ENCODE data around the gene CNTN1.

CNTN1 gene

DNA sequence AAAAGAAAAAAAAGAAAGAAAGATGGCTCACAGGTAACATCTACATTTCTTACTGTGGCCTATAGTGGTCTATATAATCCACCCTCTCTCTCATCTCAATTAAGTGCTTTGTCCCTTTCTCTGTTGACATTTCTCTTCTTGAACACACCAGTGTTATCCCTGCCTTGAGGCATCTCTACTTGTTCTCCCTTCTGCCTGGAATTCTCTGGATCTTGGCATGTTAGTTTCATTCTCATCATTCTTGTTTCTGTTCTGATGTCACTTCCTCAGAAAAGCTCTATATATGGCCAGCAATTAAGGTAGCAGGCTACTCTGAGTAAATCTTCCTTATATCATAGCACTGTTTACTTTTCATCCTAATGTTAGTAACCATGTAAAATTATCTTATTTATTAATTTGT lies 340.1 kb downstream of the CNTN1 start:
- H3K27me3 ChIP-seq (ENCODE audit: control insufficient read depth in 1 of 2, insufficient read depth in 1 of 2, low read length in 2 of 2) = no peaks in the 10 kb centered on the region

DNA sequence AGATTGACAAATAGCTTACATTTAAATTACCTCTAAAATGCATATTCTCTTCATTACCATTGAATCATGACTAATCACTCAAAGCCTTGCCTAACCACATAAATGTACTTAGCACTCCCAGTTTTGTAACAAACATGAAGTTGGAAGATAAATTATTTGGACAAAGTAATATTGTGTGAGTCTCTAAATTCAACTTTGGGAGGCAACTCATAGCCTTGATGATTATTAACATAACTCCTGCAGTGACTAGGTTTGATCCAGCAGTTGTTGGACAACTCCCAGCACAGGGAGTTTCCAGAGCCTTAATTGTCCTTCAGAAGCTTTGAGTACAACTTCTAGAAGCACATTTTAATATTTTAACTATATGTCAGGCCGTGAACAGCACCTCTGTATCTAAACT lies 342.4 kb downstream of the CNTN1 start:
- H3K9ac ChIP-seq (ENCODE audit: low read length) = no peak overlapping the region
- H2AFZ ChIP-seq (ENCODE audit: low read depth, low read length) = no peak overlapping the region
- no peak overlapping the region for H3K4me3 ChIP-seq (ENCODE audit: insufficient read depth in 1 of 2, low read depth in 1 of 2, low read length in 2 of 2)
- no peak overlapping the region for H3K23ac ChIP-seq (ENCODE audit: low read length in 2 of 2)
- H2BK12ac ChIP-seq (ENCODE audit: low read length in 2 of 2) = no peak overlapping the region
- no peaks in the 10 kb centered on the region for H3K27me3 ChIP-seq (ENCODE audit: control insufficient read depth in 1 of 2, insufficient read depth in 1 of 2, low read length in 2 of 2)
- H4K91ac ChIP-seq (ENCODE audit: low read length) = no peak overlapping the region
- no peak overlapping the region for H3K14ac ChIP-seq (ENCODE audit: low read length in 2 of 2)
- H2BK120ac ChIP-seq (ENCODE audit: low read depth, low read length) = no peak overlapping the region
- no peak overlapping the region for H2BK5ac ChIP-seq (ENCODE audit: low read depth, low read length, poor library complexity, severe bottlenecking)
- H3K18ac ChIP-seq (ENCODE audit: low read depth in 1 of 2, low read length in 2 of 2) = no peak overlapping the region
- no peak overlapping the region for H3K27ac ChIP-seq (ENCODE audit: low read length, poor library complexity, severe bottlenecking)
- 38% methylated on average over 1 of the region's 1 CpG for WGBS
- H3K4me2 ChIP-seq (ENCODE audit: low read length, poor library complexity, severe bottlenecking) = no peak overlapping the region
- no peaks in the 10 kb centered on the region for H3K79me1 ChIP-seq (replicated peaks; ENCODE audit: low read length, poor library complexity, severe bottlenecking)
- H3K4ac ChIP-seq (ENCODE audit: low read depth in 1 of 2, low read length in 2 of 2) = no peak overlapping the region
- no peaks in the 10 kb centered on the region for H3K9me3 ChIP-seq (ENCODE audit: control insufficient read depth, low read length)
- no peaks in the 10 kb centered on the region for H3K4me1 ChIP-seq (ENCODE audit: control insufficient read depth, insufficient read depth, low read depth, low read length)
- no peak overlapping the region for H4K8ac ChIP-seq (ENCODE audit: low read length)
- no peak overlapping the region for H2BK15ac ChIP-seq (ENCODE audit: low read depth, poor library complexity, severe bottlenecking)
- peak; percentile 20 for DNase-seq
- no peak overlapping the region for H2AK5ac ChIP-seq (ENCODE audit: low read length, severe bottlenecking)
- H3K36me3 ChIP-seq (ENCODE audit: control insufficient read depth in 1 of 2, insufficient read depth in 2 of 2, low read depth in 1 of 2, low read length in 2 of 2) = no peaks in the 10 kb centered on the region

More for the DNA sequence above, 340.1 kb downstream of the CNTN1 start:
- Histone ChIP-seq H3K79me1 (replicated peaks; ENCODE audit: low read length, poor library complexity, severe bottlenecking) (no peaks in the 10 kb centered on the region), H4K91ac (ENCODE audit: low read length) (no peak overlapping the region), H3K9me3 (ENCODE audit: control insufficient read depth, low read length) (no peaks in the 10 kb centered on the region), H2AFZ (ENCODE audit: low read depth, low read length) (no peak overlapping the region), H3K36me3 (ENCODE audit: control insufficient read depth in 1 of 2, insufficient read depth in 2 of 2, low read depth in 1 of 2, low read length in 2 of 2) (no peaks in the 10 kb centered on the region), H2AK5ac (ENCODE audit: low read length, severe bottlenecking) (no peak overlapping the region), H3K4me2 (ENCODE audit: low read length, poor library complexity, severe bottlenecking) (no peak overlapping the region), H3K14ac (ENCODE audit: low read length in 2 of 2) (no peak overlapping the region), H2BK5ac (ENCODE audit: low read depth, low read length, poor library complexity, severe bottlenecking) (no peak overlapping the region), H3K9ac (ENCODE audit: low read length) (no peak overlapping the region), H3K18ac (ENCODE audit: low read depth in 1 of 2, low read length in 2 of 2) (no peak overlapping the region), H2BK15ac (ENCODE audit: low read depth, poor library complexity, severe bottlenecking) (no peak overlapping the region), H3K4me1 (ENCODE audit: control insufficient read depth, insufficient read depth, low read depth, low read length) (no peaks in the 10 kb centered on the region), H3K23ac (ENCODE audit: low read length in 2 of 2) (no peak overlapping the region), H2BK120ac (ENCODE audit: low read depth, low read length) (no peak overlapping the region), H3K4ac (ENCODE audit: low read depth in 1 of 2, low read length in 2 of 2) (no peak overlapping the region), H2BK12ac (ENCODE audit: low read length in 2 of 2) (no peak overlapping the region), H3K4me3 (ENCODE audit: insufficient read depth in 1 of 2, low read depth in 1 of 2, low read length in 2 of 2) (no peak overlapping the region), H3K27ac (ENCODE audit: low read length, poor library complexity, severe bottlenecking) (no peak overlapping the region), H4K8ac (ENCODE audit: low read length) (no peak overlapping the region)
- DNase-seq = no peak

DNA sequence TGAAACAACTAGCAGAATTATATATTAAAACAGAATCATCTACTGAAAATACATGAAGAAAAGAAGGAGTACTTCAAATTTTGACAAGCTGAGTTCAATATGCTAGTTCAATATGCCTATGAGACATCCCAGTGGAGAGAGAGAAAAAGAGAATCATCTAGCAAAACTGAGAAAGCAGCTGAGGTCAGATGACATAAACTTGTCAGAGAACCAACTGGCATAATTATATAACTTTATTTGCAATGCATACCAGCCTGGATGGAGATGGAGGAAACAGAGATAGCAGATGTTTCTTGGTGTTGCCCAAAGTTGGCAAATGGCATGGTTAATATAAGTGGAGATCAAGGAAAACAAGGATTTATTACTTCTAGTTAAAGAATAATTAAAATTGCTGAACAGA lies 347.2 kb downstream of the CNTN1 start:
- no peaks in the 10 kb centered on the region for H3K36me3 ChIP-seq (ENCODE audit: control insufficient read depth in 1 of 2, insufficient read depth in 2 of 2, low read depth in 1 of 2, low read length in 2 of 2)
- H3K79me1 ChIP-seq (replicated peaks; ENCODE audit: low read length, poor library complexity, severe bottlenecking) = no peaks in the 10 kb centered on the region
- no peak overlapping the region for H3K23ac ChIP-seq (ENCODE audit: low read length in 2 of 2)
- no peak overlapping the region for H2BK12ac ChIP-seq (ENCODE audit: low read length in 2 of 2)
- no peak overlapping the region for H2BK15ac ChIP-seq (ENCODE audit: low read depth, poor library complexity, severe bottlenecking)
- no peak overlapping the region for H2AFZ ChIP-seq (ENCODE audit: low read depth, low read length)
- no peaks in the 10 kb centered on the region for H3K9me3 ChIP-seq (ENCODE audit: control insufficient read depth, low read length)
- no peak overlapping the region for H2AK5ac ChIP-seq (ENCODE audit: low read length, severe bottlenecking)
- no peak overlapping the region for H3K9ac ChIP-seq (ENCODE audit: low read length)
- H4K91ac ChIP-seq (ENCODE audit: low read length) = no peak overlapping the region
- H3K4ac ChIP-seq (ENCODE audit: low read depth in 1 of 2, low read length in 2 of 2) = no peak overlapping the region
- H4K8ac ChIP-seq (ENCODE audit: low read length) = no peak overlapping the region
- H3K4me2 ChIP-seq (ENCODE audit: low read length, poor library complexity, severe bottlenecking) = no peak overlapping the region
- H3K4me1 ChIP-seq (ENCODE audit: control insufficient read depth, insufficient read depth, low read depth, low read length) = no peaks in the 10 kb centered on the region
- DNase-seq = no peak
- no peaks in the 10 kb centered on the region for H3K27me3 ChIP-seq (ENCODE audit: control insufficient read depth in 1 of 2, insufficient read depth in 1 of 2, low read length in 2 of 2)
- no peak overlapping the region for H3K14ac ChIP-seq (ENCODE audit: low read length in 2 of 2)
- H3K27ac ChIP-seq (ENCODE audit: low read length, poor library complexity, severe bottlenecking) = no peak overlapping the region
- H3K4me3 ChIP-seq (ENCODE audit: insufficient read depth in 1 of 2, low read depth in 1 of 2, low read length in 2 of 2) = no peak overlapping the region
- no peak overlapping the region for H3K18ac ChIP-seq (ENCODE audit: low read depth in 1 of 2, low read length in 2 of 2)
- no peak overlapping the region for H2BK120ac ChIP-seq (ENCODE audit: low read depth, low read length)
- no peak overlapping the region for H2BK5ac ChIP-seq (ENCODE audit: low read depth, low read length, poor library complexity, severe bottlenecking)

DNA sequence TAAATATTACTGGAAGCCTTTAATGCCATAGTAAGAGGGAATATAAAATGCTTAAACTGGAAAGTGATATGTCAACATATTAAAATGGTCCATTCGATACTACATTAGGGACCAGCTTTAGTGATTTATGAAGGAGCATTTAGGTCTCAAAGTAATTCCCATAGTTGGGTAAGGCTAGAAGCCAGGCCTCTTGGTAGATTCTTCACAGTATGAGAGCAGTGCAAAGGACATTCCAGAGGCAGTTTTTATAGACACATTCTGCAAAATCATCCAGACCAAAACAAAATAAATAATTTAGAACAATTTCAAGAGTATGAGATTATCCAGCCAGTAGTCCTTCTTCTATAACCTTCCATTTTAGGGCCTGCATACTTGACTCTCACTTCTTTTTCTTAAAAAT lies 353.3 kb downstream of the CNTN1 start:
- Histone ChIP-seq H2AFZ (ENCODE audit: low read depth, low read length) (no peak overlapping the region), H2BK120ac (ENCODE audit: low read depth, low read length) (no peak overlapping the region), H3K4me2 (ENCODE audit: low read length, poor library complexity, severe bottlenecking) (no peak overlapping the region), H3K4me1 (ENCODE audit: control insufficient read depth, insufficient read depth, low read depth, low read length) (no peaks in the 10 kb centered on the region), H3K14ac (ENCODE audit: low read length in 2 of 2) (no peak overlapping the region), H3K27ac (ENCODE audit: low read length, poor library complexity, severe bottlenecking) (no peak overlapping the region), H3K9ac (ENCODE audit: low read length) (no peak overlapping the region), H3K23ac (ENCODE audit: low read length in 2 of 2) (no peak overlapping the region), H2BK5ac (ENCODE audit: low read depth, low read length, poor library complexity, severe bottlenecking) (no peak overlapping the region), H2BK12ac (ENCODE audit: low read length in 2 of 2) (no peak overlapping the region), H2BK15ac (ENCODE audit: low read depth, poor library complexity, severe bottlenecking) (no peak overlapping the region), H4K8ac (ENCODE audit: low read length) (no peak overlapping the region), H2AK5ac (ENCODE audit: low read length, severe bottlenecking) (no peak overlapping the region), H3K4ac (ENCODE audit: low read depth in 1 of 2, low read length in 2 of 2) (no peak overlapping the region), H3K4me3 (ENCODE audit: insufficient read depth in 1 of 2, low read depth in 1 of 2, low read length in 2 of 2) (no peak overlapping the region), H3K9me3 (ENCODE audit: control insufficient read depth, low read length) (no peaks in the 10 kb centered on the region), H3K27me3 (ENCODE audit: control insufficient read depth in 1 of 2, insufficient read depth in 1 of 2, low read length in 2 of 2) (no peaks in the 10 kb centered on the region), H3K18ac (ENCODE audit: low read depth in 1 of 2, low read length in 2 of 2) (no peak overlapping the region), H4K91ac (ENCODE audit: low read length) (no peak overlapping the region), H3K36me3 (ENCODE audit: control insufficient read depth in 1 of 2, insufficient read depth in 2 of 2, low read depth in 1 of 2, low read length in 2 of 2) (no peaks in the 10 kb centered on the region), H3K79me1 (replicated peaks; ENCODE audit: low read length, poor library complexity, severe bottlenecking) (no peaks in the 10 kb centered on the region)
- WGBS = 100% methylated on average over 1 of the region's 1 CpG
- no peak for DNase-seq

Measured in mesenchymal stem cell (in vitro differentiated cells and primary cell).